GM19468 (cell line): ENCODE results near the gene IL1RN.

Source experiments
- ATAC-seq: cut with Tn5 transposase; IDR thresholded peaks from one replicate; pipeline ENCODE4 v1.9.1; 2021; ENCODE audit warnings: mild to moderate bottlenecking, moderate library complexity, moderate number of reproducible peaks; ENCODE audit not compliant: unreplicated experiment; ENCODE audit errors: extremely low read depth

Gene IL1RN

GRCh38 chr2:113169586-113169985 lies 42.2 kb downstream of the IL1RN start:
- ATAC-seq: no peak

- no peak for ATAC-seq
Measured at GRCh38 chr2:113171334-113172075, 44.1 kb downstream of the IL1RN start.

- no peak for ATAC-seq
Measured at GRCh38 chr2:113172721-113173541, 45.5 kb downstream of the IL1RN start.

- ATAC-seq: peak; percentile 57
Measured at GRCh38 chr2:113173542-113174375, 46.4 kb downstream of the IL1RN start, which contains the start of gene PSD4. Gene PSD4, plus strand, starts transcription at chr2:113173971. Its CDS starts 8,486 bp downstream, at chr2:113182457.

GRCh38 chr2:113174376-113174750 lies 47.0 kb downstream of the IL1RN start:
- ATAC-seq: no peak

- peak; percentile 46 for ATAC-seq
Measured at GRCh38 chr2:113175042-113175628, 47.7 kb downstream of the IL1RN start.

GRCh38 chr2:113175736-113176695 lies 48.6 kb downstream of the IL1RN start:
- no peak for ATAC-seq

GRCh38 chr2:113176696-113177355 lies 49.4 kb downstream of the IL1RN start:
- ATAC-seq: no peak

GRCh38 chr2:113178069-113178746 lies 50.8 kb downstream of the IL1RN start:
- no peak for ATAC-seq

- ATAC-seq: no peak
Measured at GRCh38 chr2:113178891-113179290, 51.5 kb downstream of the IL1RN start.

- ATAC-seq: no peak
Measured at GRCh38 chr2:113179446-113180045, 52.1 kb downstream of the IL1RN start.

- no peak for ATAC-seq
Measured at GRCh38 chr2:113180131-113180946, 52.9 kb downstream of the IL1RN start.

- no peak for ATAC-seq
Measured at GRCh38 chr2:113181258-113182051, 54.1 kb downstream of the IL1RN start.

- no peak for ATAC-seq
Measured at GRCh38 chr2:113182471-113183260, 55.3 kb downstream of the IL1RN start.

GRCh38 chr2:113183264-113183663 lies 55.9 kb downstream of the IL1RN start:
- no peak for ATAC-seq
